ENCODE measurements around the gene TTLL6.

TTLL6 gene

GRCh38 chr17:48725288-48726064, 91.6 kb downstream of the TTLL6 start:
- DNase-seq (ENCODE audit: low read depth, low spot score), result no peak
- Histone ChIP-seq H3K27me3 (ENCODE audit: insufficient read depth, insufficient read length) (peaks cover 99% of the 10 kb centered on the region), H3K9ac (ENCODE audit: insufficient read length, low read depth) (no peak overlapping the region), H3K4me3 (ENCODE audit: insufficient read length, low read depth) (no peak overlapping the region), H3K36me3 (ENCODE audit: insufficient read depth, insufficient read length, low read length) (no peaks in the 10 kb centered on the region), H3K4me1 (ENCODE audit: insufficient read depth, insufficient read length) (peaks cover 3% of the 10 kb centered on the region), H3K9me3 (ENCODE audit: insufficient read depth, low read length) (no peaks in the 10 kb centered on the region)
- TF ChIP-seq ZNF274 (IDR thresholded peaks at IDR 0.05; ENCODE audit: low read depth, low read length) (no peak), YY1 (IDR thresholded peaks at IDR 0.05; ENCODE audit: insufficient read depth, insufficient read length) (no peak), SUZ12 (IDR thresholded peaks at IDR 0.05; ENCODE audit: extremely low read depth, insufficient read depth, insufficient read length) (no peak)

DNA sequence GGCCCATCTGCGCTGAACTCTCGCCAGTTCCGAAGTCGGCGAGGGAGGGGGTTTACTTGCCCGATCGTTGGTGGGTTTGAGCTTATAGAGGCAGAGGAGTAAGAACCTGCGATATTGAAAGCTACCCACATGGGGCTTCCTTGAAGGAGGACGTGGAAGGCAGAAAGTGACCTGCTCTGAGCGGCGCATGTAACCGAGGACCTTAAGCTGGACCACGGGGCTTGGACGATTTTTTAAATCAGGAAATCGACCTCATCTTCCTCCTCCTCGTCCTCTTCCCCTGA, 92.1 kb downstream of the TTLL6 start:
- Histone ChIP-seq H3K27me3 (ENCODE audit: insufficient read depth, insufficient read length) (peaks cover 99% of the 10 kb centered on the region), H3K9me3 (ENCODE audit: insufficient read depth, low read length) (no peaks in the 10 kb centered on the region), H3K4me3 (ENCODE audit: insufficient read length, low read depth) (no peak overlapping the region), H3K4me1 (ENCODE audit: insufficient read depth, insufficient read length) (peaks cover 6% of the 10 kb centered on the region), H3K36me3 (ENCODE audit: insufficient read depth, insufficient read length, low read length) (no peaks in the 10 kb centered on the region), H3K9ac (ENCODE audit: insufficient read length, low read depth) (no peak overlapping the region)
- no peak for DNase-seq (ENCODE audit: low read depth, low spot score)
- TF ChIP-seq ZNF274 (IDR thresholded peaks at IDR 0.05; ENCODE audit: low read depth, low read length), result no peak
- no peak for TF ChIP-seq YY1 (IDR thresholded peaks at IDR 0.05; ENCODE audit: insufficient read depth, insufficient read length)
- TF ChIP-seq SUZ12 (IDR thresholded peaks at IDR 0.05; ENCODE audit: extremely low read depth, insufficient read depth, insufficient read length), result no peak

GRCh38 chr17:48724251-48725003, 92.6 kb downstream of the TTLL6 start:
- no peak overlapping the region for H3K4me3 ChIP-seq (ENCODE audit: insufficient read length, low read depth)
- H3K9ac ChIP-seq (ENCODE audit: insufficient read length, low read depth), result no peak overlapping the region
- H3K27me3 ChIP-seq (ENCODE audit: insufficient read depth, insufficient read length), result peaks cover 99% of the 10 kb centered on the region
- TF ChIP-seq SUZ12 (IDR thresholded peaks at IDR 0.05; ENCODE audit: extremely low read depth, insufficient read depth, insufficient read length) (peak; percentile 65), YY1 (IDR thresholded peaks at IDR 0.05; ENCODE audit: insufficient read depth, insufficient read length) (no peak), ZNF274 (IDR thresholded peaks at IDR 0.05; ENCODE audit: low read depth, low read length) (no peak)
- H3K4me1 ChIP-seq (ENCODE audit: insufficient read depth, insufficient read length), result peaks cover 8% of the 10 kb centered on the region
- DNase-seq (ENCODE audit: low read depth, low spot score), result no peak
- no peaks in the 10 kb centered on the region for H3K9me3 ChIP-seq (ENCODE audit: insufficient read depth, low read length)
- no peaks in the 10 kb centered on the region for H3K36me3 ChIP-seq (ENCODE audit: insufficient read depth, insufficient read length, low read length)

GRCh38 chr17:48723423-48724250, 93.4 kb downstream of the TTLL6 start:
- DNase-seq (ENCODE audit: low read depth, low spot score), result no peak
- TF ChIP-seq YY1 (IDR thresholded peaks at IDR 0.05; ENCODE audit: insufficient read depth, insufficient read length), result no peak
- TF ChIP-seq SUZ12 (IDR thresholded peaks at IDR 0.05; ENCODE audit: extremely low read depth, insufficient read depth, insufficient read length), result no peak
- TF ChIP-seq ZNF274 (IDR thresholded peaks at IDR 0.05; ENCODE audit: low read depth, low read length), result no peak
- no peaks in the 10 kb centered on the region for H3K36me3 ChIP-seq (ENCODE audit: insufficient read depth, insufficient read length, low read length)
- no peaks in the 10 kb centered on the region for H3K9me3 ChIP-seq (ENCODE audit: insufficient read depth, low read length)
- H3K4me3 ChIP-seq (ENCODE audit: insufficient read length, low read depth), result peak overlapping the region; percentile 12
- peaks cover 100% of the 10 kb centered on the region for H3K27me3 ChIP-seq (ENCODE audit: insufficient read depth, insufficient read length)
- peaks cover 14% of the 10 kb centered on the region for H3K4me1 ChIP-seq (ENCODE audit: insufficient read depth, insufficient read length)
- H3K9ac ChIP-seq (ENCODE audit: insufficient read length, low read depth), result peak overlapping the region; percentile 13

DNA sequence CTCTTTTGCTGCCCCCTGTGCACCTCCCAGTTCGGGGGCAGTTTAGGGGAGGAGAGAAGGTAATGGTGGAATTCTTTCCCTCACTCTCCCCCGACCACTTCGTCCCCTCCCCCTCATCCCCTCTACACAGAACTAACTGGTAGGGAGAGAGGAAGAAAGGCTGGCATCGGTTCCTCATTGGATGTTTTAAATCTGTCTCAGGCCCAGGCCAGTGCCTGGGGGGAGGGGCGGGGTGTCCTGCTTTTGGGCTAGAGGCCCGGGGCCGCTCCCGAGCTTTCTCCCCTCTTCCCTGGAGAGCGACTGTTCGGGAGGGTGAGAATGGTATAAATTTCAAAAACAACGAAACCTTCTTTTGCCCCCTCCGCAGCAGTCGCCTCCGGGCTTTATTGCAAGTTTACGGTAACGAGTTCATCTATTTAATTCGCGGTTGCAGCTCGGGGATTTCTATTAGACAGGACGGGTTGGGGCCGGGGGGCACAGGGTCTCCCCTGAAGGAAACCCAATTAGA, 94.1 kb downstream of the TTLL6 start, which contains the start of gene PRAC2:
PRAC2 (plus strand) TSS at position 271 of the 508 bp plus-strand sequence. CDS start 1,226 bp downstream, outside the sequence.
- H3K36me3 ChIP-seq (ENCODE audit: insufficient read depth, insufficient read length, low read length), result no peaks in the 10 kb centered on the region
- H3K9me3 ChIP-seq (ENCODE audit: insufficient read depth, low read length), result no peaks in the 10 kb centered on the region
- H3K27me3 ChIP-seq (ENCODE audit: insufficient read depth, insufficient read length), result peaks cover 100% of the 10 kb centered on the region
- H3K4me1 ChIP-seq (ENCODE audit: insufficient read depth, insufficient read length), result peaks cover 20% of the 10 kb centered on the region
- DNase-seq (ENCODE audit: low read depth, low spot score), result no peak
- H3K9ac ChIP-seq (ENCODE audit: insufficient read length, low read depth), result peak within 1 kb of the TSS; percentile 13
- TF ChIP-seq SUZ12 (IDR thresholded peaks at IDR 0.05; ENCODE audit: extremely low read depth, insufficient read depth, insufficient read length) (peak; percentile 3), YY1 (IDR thresholded peaks at IDR 0.05; ENCODE audit: insufficient read depth, insufficient read length) (no peak)
- H3K4me3 ChIP-seq (ENCODE audit: insufficient read length, low read depth), result peak within 1 kb of the TSS; percentile 12

GRCh38 chr17:48722201-48722907, 94.7 kb downstream of the TTLL6 start, which contains the start of gene PRAC1:
Gene PRAC1 (minus strand): TSS chr17:48722518. CDS start chr17:48722392, 126 bp downstream.
- no peak for DNase-seq (ENCODE audit: low read depth, low spot score)
- Histone ChIP-seq H3K9ac (ENCODE audit: insufficient read length, low read depth) (peak within 1 kb of the TSS; percentile 13), H3K4me3 (ENCODE audit: insufficient read length, low read depth) (peak within 1 kb of the TSS; percentile 12)

More at GRCh38 chr17:48722201-48722907, 94.7 kb downstream of the TTLL6 start, which contains the start of gene PRAC1:
- Histone ChIP-seq H3K27me3 (ENCODE audit: insufficient read depth, insufficient read length) (peaks cover 100% of the 10 kb centered on the region), H3K36me3 (ENCODE audit: insufficient read depth, insufficient read length, low read length) (no peaks in the 10 kb centered on the region), H3K9me3 (ENCODE audit: insufficient read depth, low read length) (no peaks in the 10 kb centered on the region), H3K4me1 (ENCODE audit: insufficient read depth, insufficient read length) (peaks cover 20% of the 10 kb centered on the region)
- TF ChIP-seq SUZ12 (IDR thresholded peaks at IDR 0.05; ENCODE audit: extremely low read depth, insufficient read depth, insufficient read length) (peak; percentile 47), YY1 (IDR thresholded peaks at IDR 0.05; ENCODE audit: insufficient read depth, insufficient read length) (no peak), ZNF274 (IDR thresholded peaks at IDR 0.05; ENCODE audit: low read depth, low read length) (no peak)
